ENCODE data around the gene HSPG2.

- no peak for TF ChIP-seq CTCF (IDR thresholded peaks at IDR 0.05)
- TF ChIP-seq POLR2A (IDR thresholded peaks at IDR 0.05): no peak
- no peak for TF ChIP-seq EP300 (IDR thresholded peaks at IDR 0.05)
These were observed 113.0 kb downstream of the HSPG2 start for GRCh38 chr1:21823980-21824702.

All from ovary (tissue), 3 donors.